SK-N-MC (cell line): ENCODE data around the gene IFNGR2.

ENCODE experiments used
- EZH2 ChIP-seq: fragments of 200-600 bp; sonication (generic); IDR thresholded peaks from one replicate; pipeline ENCODE4 v1.6.1; 2017; ENCODE audit warnings: antibody characterized with exemption
- POLR2AphosphoS5 ChIP-seq: IDR thresholded peaks from 2 replicates; pipeline ENCODE4 v1.6.1; 2012; ENCODE audit warnings: mild to moderate bottlenecking, low read depth, low read length, borderline replicate concordance

DNA sequence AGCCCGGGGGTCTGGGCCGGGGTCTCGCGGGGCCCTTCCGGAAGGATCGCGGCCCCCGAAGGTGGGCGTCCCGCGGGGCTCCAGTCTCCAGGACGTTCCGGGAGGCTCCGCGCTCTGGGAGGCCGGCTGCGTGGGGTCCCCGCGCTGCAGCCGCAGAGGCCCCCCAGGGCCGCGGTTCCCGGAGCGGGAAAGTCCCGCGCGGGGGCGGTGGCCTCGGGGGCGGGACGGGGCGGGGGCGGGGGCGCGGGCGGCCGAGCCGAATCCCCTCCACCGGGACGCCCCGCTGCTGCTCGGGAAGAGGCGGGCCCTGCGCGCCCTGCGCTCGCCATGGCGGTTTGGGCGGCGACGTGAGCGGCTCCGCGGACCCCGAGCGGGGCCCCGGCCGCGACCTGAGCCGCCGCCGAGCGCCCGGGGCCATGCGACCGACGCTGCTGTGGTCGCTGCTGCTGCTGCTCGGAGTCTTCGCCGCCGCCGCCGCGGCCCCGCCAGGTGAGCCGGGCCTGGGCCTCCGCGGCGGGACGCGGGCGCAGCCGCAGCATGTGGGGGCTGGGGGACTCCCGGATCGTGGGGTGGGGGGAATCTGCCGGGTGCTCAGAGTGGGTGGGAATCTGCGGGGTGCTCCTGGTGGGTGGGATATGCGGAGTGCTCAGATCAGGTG lies at the start of gene IFNGR2:
- TF ChIP-seq POLR2AphosphoS5 (no peak), EZH2 (no peak)
